Measurements from ENCODE around the gene PRPSAP1.

The PRPSAP1 gene

GRCh38 chr17:76264425-76264754, 89.3 kb downstream of the PRPSAP1 start:
- ATAC-seq: no peak
- TF ChIP-seq ZNF8 (CRISPR knock-in tag; IDR thresholded peaks at IDR 0.05) (no peak), ZFP3 (CRISPR knock-in tag; IDR thresholded peaks at IDR 0.05) (no peak), ZNF565 (CRISPR knock-in tag; conservative IDR thresholded peaks at IDR 0.05; ENCODE audit: low read depth) (no peak), TOX (CRISPR knock-in tag; IDR thresholded peaks at IDR 0.05; ENCODE audit: borderline replicate concordance) (no peak), PPARA (CRISPR knock-in tag; IDR thresholded peaks at IDR 0.05; ENCODE audit: borderline replicate concordance) (no peak), CSDC2 (CRISPR knock-in tag; IDR thresholded peaks at IDR 0.05) (no peak)
- TF ChIP-seq, protein P1, sequence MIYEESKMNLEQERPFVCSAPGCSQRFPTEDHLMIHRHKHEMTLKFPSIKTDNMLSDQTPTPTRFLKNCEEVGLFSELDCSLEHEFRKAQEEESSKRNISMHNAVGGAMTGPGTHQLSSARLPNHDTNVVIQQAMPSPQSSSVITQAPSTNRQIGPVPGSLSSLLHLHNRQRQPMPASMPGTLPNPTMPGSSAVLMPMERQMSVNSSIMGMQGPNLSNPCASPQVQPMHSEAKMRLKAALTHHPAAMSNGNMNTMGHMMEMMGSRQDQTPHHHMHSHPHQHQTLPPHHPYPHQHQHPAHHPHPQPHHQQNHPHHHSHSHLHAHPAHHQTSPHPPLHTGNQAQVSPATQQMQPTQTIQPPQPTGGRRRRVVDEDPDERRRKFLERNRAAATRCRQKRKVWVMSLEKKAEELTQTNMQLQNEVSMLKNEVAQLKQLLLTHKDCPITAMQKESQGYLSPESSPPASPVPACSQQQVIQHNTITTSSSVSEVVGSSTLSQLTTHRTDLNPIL (CRISPR knock-in tag; IDR thresholded peaks at IDR 0.05; ENCODE audit: low read depth): no peak

DNA sequence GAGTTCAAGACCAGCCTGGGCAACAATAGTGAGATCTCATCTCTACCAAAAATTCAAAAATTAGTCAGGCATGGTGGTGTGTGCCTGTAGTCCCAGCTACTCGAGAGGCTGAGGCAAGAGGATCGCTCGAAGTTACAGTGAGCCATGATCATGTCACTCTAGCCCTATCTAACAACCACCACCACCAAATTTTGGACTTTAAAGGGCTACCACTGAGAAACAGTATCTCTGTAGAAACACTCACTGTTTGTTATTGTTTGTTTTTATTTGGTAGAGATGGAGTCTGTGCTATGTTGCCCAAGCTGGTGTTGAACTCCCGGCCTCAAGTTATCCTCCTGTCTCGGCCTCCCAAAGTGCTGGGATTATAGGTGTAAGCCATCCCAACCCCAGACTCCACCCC, 89.8 kb downstream of the PRPSAP1 start:
- no peak for TF ChIP-seq ARNTL (CRISPR knock-in tag; IDR thresholded peaks at IDR 0.05; ENCODE audit: borderline replicate concordance, low read depth)
- no peak for TF ChIP-seq ZNF565 (CRISPR knock-in tag; conservative IDR thresholded peaks at IDR 0.05; ENCODE audit: low read depth)
- TF ChIP-seq PATZ1 (CRISPR knock-in tag; IDR thresholded peaks at IDR 0.05; ENCODE audit: borderline replicate concordance): no peak
- TF ChIP-seq OSR1 (CRISPR knock-in tag; IDR thresholded peaks at IDR 0.05): no peak
- TF ChIP-seq RARB (CRISPR knock-in tag; IDR thresholded peaks at IDR 0.05): no peak
- TF ChIP-seq ZNF8 (CRISPR knock-in tag; IDR thresholded peaks at IDR 0.05): no peak
- TF ChIP-seq TOX (CRISPR knock-in tag; IDR thresholded peaks at IDR 0.05; ENCODE audit: borderline replicate concordance): no peak
- no peak for TF ChIP-seq POU6F1 (CRISPR knock-in tag; IDR thresholded peaks at IDR 0.05; ENCODE audit: borderline replicate concordance, low read depth)
- no peak for TF ChIP-seq ISL1 (CRISPR knock-in tag; IDR thresholded peaks at IDR 0.05)
- TF ChIP-seq, protein P2, sequence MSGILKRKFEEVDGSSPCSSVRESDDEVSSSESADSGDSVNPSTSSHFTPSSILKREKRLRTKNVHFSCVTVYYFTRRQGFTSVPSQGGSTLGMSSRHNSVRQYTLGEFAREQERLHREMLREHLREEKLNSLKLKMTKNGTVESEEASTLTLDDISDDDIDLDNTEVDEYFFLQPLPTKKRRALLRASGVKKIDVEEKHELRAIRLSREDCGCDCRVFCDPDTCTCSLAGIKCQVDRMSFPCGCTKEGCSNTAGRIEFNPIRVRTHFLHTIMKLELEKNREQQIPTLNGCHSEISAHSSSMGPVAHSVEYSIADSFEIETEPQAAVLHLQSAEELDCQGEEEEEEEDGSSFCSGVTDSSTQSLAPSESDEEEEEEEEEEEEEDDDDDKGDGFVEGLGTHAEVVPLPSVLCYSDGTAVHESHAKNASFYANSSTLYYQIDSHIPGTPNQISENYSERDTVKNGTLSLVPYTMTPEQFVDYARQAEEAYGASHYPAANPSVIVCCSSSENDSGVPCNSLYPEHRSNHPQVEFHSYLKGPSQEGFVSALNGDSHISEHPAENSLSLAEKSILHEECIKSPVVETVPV (CRISPR knock-in tag; IDR thresholded peaks at IDR 0.05): no peak
- no peak for ATAC-seq

DNA sequence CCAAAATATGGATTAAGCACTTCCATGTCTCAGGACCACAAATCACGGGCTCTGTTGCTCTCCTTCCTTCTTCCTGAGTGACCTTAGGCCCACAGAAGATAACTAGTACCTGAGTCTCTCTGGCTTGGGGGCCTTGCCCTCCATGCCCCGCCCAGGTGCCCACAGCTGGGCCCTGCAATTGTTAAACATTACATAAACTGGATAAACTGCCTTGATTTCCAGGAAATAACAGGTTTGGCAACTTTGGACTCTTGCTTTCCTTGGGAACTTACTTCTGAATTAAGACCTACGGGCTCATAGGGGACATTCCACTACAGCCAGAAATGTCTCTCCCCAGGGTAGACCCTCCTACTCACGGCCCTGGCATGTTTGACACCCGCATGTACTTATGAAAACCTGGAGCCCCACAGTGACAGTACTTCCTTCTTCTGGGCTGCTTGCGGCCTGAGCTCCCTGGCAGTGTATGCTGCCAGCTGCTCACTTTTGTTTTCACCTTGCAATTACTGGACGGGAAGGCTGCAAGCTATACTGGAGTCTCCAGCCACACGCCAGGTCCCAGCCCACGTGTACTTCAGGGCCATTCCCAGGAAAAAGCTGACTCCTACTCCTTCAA, 90.9 kb downstream of the PRPSAP1 start:
- no peak for ATAC-seq
- TF ChIP-seq CSDC2 (CRISPR knock-in tag; IDR thresholded peaks at IDR 0.05): no peak
- no peak for TF ChIP-seq ZC3H10 (CRISPR knock-in tag; IDR thresholded peaks at IDR 0.05)
- TF ChIP-seq TCF4 (CRISPR knock-in tag; IDR thresholded peaks at IDR 0.05; ENCODE audit: borderline replicate concordance): no peak
- TF ChIP-seq ZNF8 (CRISPR knock-in tag; IDR thresholded peaks at IDR 0.05): no peak
- TF ChIP-seq ZFP3 (CRISPR knock-in tag; IDR thresholded peaks at IDR 0.05): no peak
- no peak for TF ChIP-seq ZNF70 (CRISPR knock-in tag; IDR thresholded peaks at IDR 0.05)
- TF ChIP-seq, protein P2 (CRISPR knock-in tag; IDR thresholded peaks at IDR 0.05): no peak
- no peak for TF ChIP-seq BACH2 (CRISPR knock-in tag; IDR thresholded peaks at IDR 0.05; ENCODE audit: borderline replicate concordance)
- no peak for TF ChIP-seq GLIS3 (CRISPR knock-in tag; IDR thresholded peaks at IDR 0.05)
- no peak for TF ChIP-seq SNAI2 (CRISPR knock-in tag; IDR thresholded peaks at IDR 0.05)
- no peak for TF ChIP-seq OSR1 (CRISPR knock-in tag; IDR thresholded peaks at IDR 0.05)

All from SK-N-SH treated with all-trans-retinoic acid at 6 μM for 48 hours (cell line).